GM23338 (cell line): ENCODE data around the gene TACSTD2.

Experiments
- CTCF ChIP-seq, 2 experiments: fragments of 200-600 bp in 1 of 2; sonication (generic) in 1 of 2; conservative IDR thresholded peaks; 2 replicates each; pipeline versions ENCODE4 v1.5.1 to v1.6.1; 2016 to 2017; ENCODE audit warnings: antibody characterized with exemption in 2 of 2, low read depth in 2 of 2, mild to moderate bottlenecking in 2 of 2, moderate library complexity in 1 of 2
- EZH2 ChIP-seq: fragments of 200-600 bp; sonication (generic); IDR thresholded peaks from one replicate; pipeline ENCODE4 v1.8.0; 2017; ENCODE audit warnings: antibody characterized with exemption, mild to moderate bottlenecking, low read depth; ENCODE audit not compliant: unreplicated experiment
- NANOG ChIP-seq: IDR thresholded peaks from 2 replicates; pipeline ENCODE4 v1.6.1; 2016; ENCODE audit warnings: antibody characterized with exemption, borderline replicate concordance
- POLR2AphosphoS5 ChIP-seq: IDR thresholded peaks from 2 replicates; pipeline ENCODE4 v1.6.1; 2016; ENCODE audit warnings: antibody characterized with exemption, low read depth

- TF ChIP-seq NANOG = no peak
- TF ChIP-seq EZH2 = no peak
- no peak for TF ChIP-seq POLR2AphosphoS5
- no peak for TF ChIP-seq CTCF (conservative IDR thresholded peaks at IDR 0.05; ENCODE audit: low read depth in 2 of 2)
Measured at GRCh38 chr1:58581641-58582040, 4.6 kb upstream of the TACSTD2 start.
